Lower leg skin (tissue), 4 donors: ENCODE measurements around the gene TBC1D8. TPM values are rescaled to one million over a fixed set of nuclear protein-coding genes. Genes with fewer than 3 reads are reported as not detected.

Experiments used
- DNase-seq, 2 donors: peaks; one replicate each; pipeline ENCODE4 v3.0.0-alpha.2; 2019; ENCODE audit warnings: low spot score in 2 of 2
- H3K4me3 ChIP-seq: fragments of 200-600 bp; sonication (generic); 2 replicates; pipeline ENCODE4 v1.5.1; 2017; ENCODE audit warnings: mild to moderate bottlenecking, low read depth; ENCODE audit not compliant: poor library complexity, severe bottlenecking
- POLR2A ChIP-seq, 2 donors: fragments of 450-650 bp; IDR thresholded peaks; one replicate each; pipeline ENCODE4 v1.6.1; 2016 to 2017; ENCODE audit warnings: antibody characterized with exemption in 2 of 2, mild to moderate bottlenecking in 1 of 2, moderate library complexity in 1 of 2
- WGBS, 2 donors: methylation state at CpG; one replicate each; pipeline ENCODE4 v1.1.5; 2018; 5-methylcytosine and 5-hydroxymethylcytosine counted together
- intact Hi-C: fragments of 100-400 bp; cut with DNase I; formaldehyde crosslinking; loops from one replicate; pipeline ENCODE4 v1.15.0; 2023; ENCODE audit warnings: low total_unique reads
- total RNA-seq, 4 donors: library from RNA; depleted of rRNA; stranded (reverse); fragments of >200 nt; gene quantifications; one replicate each; pipeline ENCODE4 v1.1.0, GENCODE V29; 2016
- TF ChIP-seq, protein P1 (sequence below), 3 donors: fragments of 450-650 bp; IDR thresholded peaks; one replicate each; pipeline ENCODE4 v1.5.1; 2016; ENCODE audit warnings: antibody characterized with exemption in 3 of 3, mild to moderate bottlenecking in 3 of 3, moderate library complexity in 2 of 3

Gene TBC1D8
- total RNA-seq, 4 donors from 2014 or later = 29.4 to 102 (median 46.1) TPM

- TF ChIP-seq POLR2A (IDR thresholded peaks at IDR 0.05) = no peak
- TF ChIP-seq, protein P1, sequence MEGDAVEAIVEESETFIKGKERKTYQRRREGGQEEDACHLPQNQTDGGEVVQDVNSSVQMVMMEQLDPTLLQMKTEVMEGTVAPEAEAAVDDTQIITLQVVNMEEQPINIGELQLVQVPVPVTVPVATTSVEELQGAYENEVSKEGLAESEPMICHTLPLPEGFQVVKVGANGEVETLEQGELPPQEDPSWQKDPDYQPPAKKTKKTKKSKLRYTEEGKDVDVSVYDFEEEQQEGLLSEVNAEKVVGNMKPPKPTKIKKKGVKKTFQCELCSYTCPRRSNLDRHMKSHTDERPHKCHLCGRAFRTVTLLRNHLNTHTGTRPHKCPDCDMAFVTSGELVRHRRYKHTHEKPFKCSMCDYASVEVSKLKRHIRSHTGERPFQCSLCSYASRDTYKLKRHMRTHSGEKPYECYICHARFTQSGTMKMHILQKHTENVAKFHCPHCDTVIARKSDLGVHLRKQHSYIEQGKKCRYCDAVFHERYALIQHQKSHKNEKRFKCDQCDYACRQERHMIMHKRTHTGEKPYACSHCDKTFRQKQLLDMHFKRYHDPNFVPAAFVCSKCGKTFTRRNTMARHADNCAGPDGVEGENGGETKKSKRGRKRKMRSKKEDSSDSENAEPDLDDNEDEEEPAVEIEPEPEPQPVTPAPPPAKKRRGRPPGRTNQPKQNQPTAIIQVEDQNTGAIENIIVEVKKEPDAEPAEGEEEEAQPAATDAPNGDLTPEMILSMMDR (IDR thresholded peaks at IDR 0.05) = no peak
- H3K4me3 ChIP-seq = no peak overlapping the region
- no peak for DNase-seq
- intact Hi-C loops = no loop called here
- WGBS, 2 donors = 88 to 91% methylated on average over 12 of the region's 12 CpGs
Observed at GRCh38 chr2:101089942-101090799, 61.0 kb downstream of the TBC1D8 start.

GRCh38 chr2:101089419-101089818, 61.8 kb downstream of the TBC1D8 start:
- no peak for TF ChIP-seq POLR2A (IDR thresholded peaks at IDR 0.05)
- TF ChIP-seq, protein P1 (IDR thresholded peaks at IDR 0.05) = no peak
- DNase-seq = no peak
- WGBS, 2 donors = 91 to 100% methylated on average over 1 of the region's 1 CpG
- H3K4me3 ChIP-seq = no peak overlapping the region
- intact Hi-C loops = no loop called here

GRCh38 chr2:101087638-101088037, 63.5 kb downstream of the TBC1D8 start:
- intact Hi-C loops = no loop called here
- TF ChIP-seq, protein P1 (IDR thresholded peaks at IDR 0.05) = no peak
- TF ChIP-seq POLR2A (IDR thresholded peaks at IDR 0.05) = no peak
- DNase-seq = no peak
- H3K4me3 ChIP-seq = no peak overlapping the region

DNA sequence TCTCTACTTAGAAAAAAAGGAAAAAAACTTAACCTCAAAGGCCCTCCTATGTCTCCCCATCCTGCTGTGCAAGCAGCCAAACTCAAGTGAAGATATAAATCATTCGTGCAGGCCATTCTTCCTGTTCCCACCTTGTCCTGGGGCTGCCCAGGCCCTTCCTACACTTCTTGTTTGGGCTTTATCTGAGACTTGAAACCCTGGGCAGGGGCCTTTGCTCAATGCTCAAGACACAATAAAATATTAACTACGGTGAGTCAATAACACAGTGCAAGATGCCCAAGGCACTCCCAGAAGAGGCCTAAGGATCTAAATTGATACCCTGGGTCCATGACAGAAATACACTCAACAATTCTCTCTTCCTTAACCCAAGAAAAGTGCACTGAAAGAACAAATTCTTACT, 67.6 kb downstream of the TBC1D8 start:
- no peak for DNase-seq
- TF ChIP-seq POLR2A (IDR thresholded peaks at IDR 0.05) = no peak
- TF ChIP-seq, protein P1 (IDR thresholded peaks at IDR 0.05) = no peak
- intact Hi-C loops = loop anchor here (2.0 kb wide), 1 partner anchor 59 kb away; no protein-coding TSS in a partner anchor
- WGBS, 2 donors = 74 to 87% methylated on average over 2 of the region's 2 CpGs
- no peak overlapping the region for H3K4me3 ChIP-seq

DNA sequence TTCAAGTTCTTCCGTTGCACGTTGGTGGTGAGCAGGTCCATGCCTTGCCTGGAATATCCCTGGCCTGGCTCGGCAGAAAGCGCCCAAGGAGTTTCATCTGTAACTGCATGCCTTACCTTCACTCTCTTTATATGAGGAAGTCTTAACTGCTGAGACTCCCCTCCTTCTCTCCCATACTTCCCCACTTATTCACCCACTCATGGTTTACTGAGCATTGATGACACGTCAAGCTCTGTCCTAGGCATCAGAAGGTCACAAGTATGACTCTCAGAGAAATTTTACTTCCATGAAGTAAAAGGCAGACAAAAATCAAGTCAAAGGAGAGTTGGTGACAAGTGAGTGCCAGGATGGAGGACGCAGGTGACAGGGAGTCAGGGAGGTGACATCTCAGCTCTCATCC, 68.2 kb downstream of the TBC1D8 start:
- intact Hi-C loops = loop anchor here (2.0 kb wide), 1 partner anchor 60 kb away; no protein-coding TSS in a partner anchor
- TF ChIP-seq, protein P1 (IDR thresholded peaks at IDR 0.05) = no peak
- TF ChIP-seq POLR2A (IDR thresholded peaks at IDR 0.05) = no peak
- WGBS, 2 donors = 91 to 95% methylated on average over 6 of the region's 6 CpGs
- H3K4me3 ChIP-seq = no peak overlapping the region
- DNase-seq = no peak
